ENCODE data around the gene NFYC. TPM values are rescaled to one million over a fixed set of nuclear protein-coding genes. Genes with fewer than 3 reads are reported as not detected.
A peak's percentile ranks its signal among the peaks of the same experiment; 100 is the strongest.

The NFYC gene
- total RNA-seq, 3 donors from 2014 or later = 42.7 to 69.7 (median 55.7) TPM

GRCh38 chr1:40784771-40785151, 93.3 kb downstream of the NFYC start:
- Histone ChIP-seq H3K4me1 (peaks cover 6 to 11% of the 10 kb centered on the region in 2 donors), H3K4me3 (peak overlapping the region; percentile 29 to 81 (median 54)), H3K36me3 (no peaks in the 10 kb centered on the region), H3K27ac (peak overlapping the region; percentile 55 to 64), H3K9me3 (no peaks in the 10 kb centered on the region), H3K27me3 (no peaks in the 10 kb centered on the region)
- TF ChIP-seq POLR2AphosphoS5 (IDR thresholded peaks at IDR 0.05) = no peak
- no peak for DNase-seq (ENCODE audit: low spot score in 2 of 2)
- intact Hi-C loops (cut with DNase I; ENCODE audit: low total_unique reads) = no loop called here

GRCh38 chr1:40785446-40785845, 93.9 kb downstream of the NFYC start:
- Histone ChIP-seq H3K4me3 (no peak overlapping the region), H3K27ac (no peak overlapping the region), H3K9me3 (no peaks in the 10 kb centered on the region), H3K36me3 (no peaks in the 10 kb centered on the region), H3K27me3 (no peaks in the 10 kb centered on the region), H3K4me1 (peaks cover 6 to 11% of the 10 kb centered on the region in 2 donors)
- DNase-seq (ENCODE audit: low spot score in 2 of 2) = no peak
- intact Hi-C loops (cut with DNase I; ENCODE audit: low total_unique reads) = no loop called here
- no peak for TF ChIP-seq CTCF (IDR thresholded peaks at IDR 0.05)
- TF ChIP-seq POLR2A (IDR thresholded peaks at IDR 0.05) = no peak
- TF ChIP-seq POLR2AphosphoS5 (IDR thresholded peaks at IDR 0.05) = no peak

- H3K36me3 ChIP-seq = no peaks in the 10 kb centered on the region
- peak overlapping the region in 1 of 2 donors; percentile 14 for H3K27ac ChIP-seq
- peaks cover 6 to 11% of the 10 kb centered on the region in 2 donors for H3K4me1 ChIP-seq
- no peaks in the 10 kb centered on the region for H3K9me3 ChIP-seq
- H3K27me3 ChIP-seq = no peaks in the 10 kb centered on the region
- intact Hi-C loops (cut with DNase I; ENCODE audit: low total_unique reads) = no loop called here
- no peak for DNase-seq (ENCODE audit: low spot score in 2 of 2)
- no peak for TF ChIP-seq CTCF (IDR thresholded peaks at IDR 0.05)
- no peak for TF ChIP-seq POLR2AphosphoS5 (IDR thresholded peaks at IDR 0.05)
- no peak for TF ChIP-seq POLR2A (IDR thresholded peaks at IDR 0.05)
- no peak overlapping the region for H3K4me3 ChIP-seq
Measured at GRCh38 chr1:40786171-40786994, 94.9 kb downstream of the NFYC start.

GRCh38 chr1:40786995-40787705, 95.6 kb downstream of the NFYC start:
- intact Hi-C loops (cut with DNase I; ENCODE audit: low total_unique reads) = no loop called here
- H3K27ac ChIP-seq = no peak overlapping the region
- H3K4me1 ChIP-seq = peaks cover 6 to 11% of the 10 kb centered on the region in 2 donors
- no peaks in the 10 kb centered on the region for H3K9me3 ChIP-seq
- TF ChIP-seq POLR2AphosphoS5 (IDR thresholded peaks at IDR 0.05) (no peak), POLR2A (IDR thresholded peaks at IDR 0.05) (no peak), CTCF (IDR thresholded peaks at IDR 0.05) (no peak)
- no peaks in the 10 kb centered on the region for H3K27me3 ChIP-seq
- no peaks in the 10 kb centered on the region for H3K36me3 ChIP-seq
- DNase-seq (ENCODE audit: low spot score in 2 of 2) = no peak
- no peak overlapping the region for H3K4me3 ChIP-seq

- Histone ChIP-seq H3K27ac (no peak overlapping the region), H3K9me3 (no peaks in the 10 kb centered on the region), H3K4me3 (no peak overlapping the region), H3K36me3 (no peaks in the 10 kb centered on the region), H3K4me1 (peaks cover 3 to 6% of the 10 kb centered on the region in 2 donors), H3K27me3 (no peaks in the 10 kb centered on the region)
- TF ChIP-seq POLR2AphosphoS5 (IDR thresholded peaks at IDR 0.05) (no peak), POLR2A (IDR thresholded peaks at IDR 0.05) (no peak), CTCF (IDR thresholded peaks at IDR 0.05) (no peak)
- intact Hi-C loops (cut with DNase I; ENCODE audit: low total_unique reads) = no loop called here
- no peak for DNase-seq (ENCODE audit: low spot score in 2 of 2)
Measured at GRCh38 chr1:40787737-40788560, 96.4 kb downstream of the NFYC start.

All from breast epithelium (tissue), 4 donors.